Measurements from ENCODE around the gene ARFIP1. TPM values are rescaled to one million over a fixed set of nuclear protein-coding genes. Genes with fewer than 3 reads are reported as not detected.
A peak's percentile ranks its signal among the peaks of the same experiment; 100 is the strongest.
"Not testable (repeated sequence)": the region's sequence is repeated elsewhere in the genome, so short reads cannot be mapped to it uniquely, and the experiment has no call there.

The ARFIP1 gene
- total RNA-seq: 10 to 100 TPM in 2 of 3 donors, 1 to 10 TPM in 1; 9.8 to 11.7 (median 10.7) TPM

GRCh38 chr4:152779513-152780266 lies at the start of gene ARFIP1, which contains the start of gene TIGD4:
Gene ARFIP1, plus strand, starts transcription at chr4:152779954. Its CDS starts 49,680 bp downstream, at chr4:152829634.
Gene TIGD4, minus strand, starts transcription at chr4:152779730. Its CDS starts 8,726 bp downstream, at chr4:152771004.
- H3K36me3 Mint-ChIP-seq (ENCODE audit: insufficient read depth): peaks cover 2% of the 10 kb centered on the region
- peaks cover 43% of the 10 kb centered on the region for H3K4me1 Mint-ChIP-seq (ENCODE audit: low read depth)
- DNase-seq (peak; percentile 92), ATAC-seq (peak; percentile 91 to 92)
- no peaks in the 10 kb centered on the region for H3K27me3 Mint-ChIP-seq (ENCODE audit: low read depth)
- peak within 1 kb of the TSS; percentile 100 for H3K4me3 Mint-ChIP-seq
- H3K9me3 Mint-ChIP-seq: no peaks in the 10 kb centered on the region

- H3K27me3 Mint-ChIP-seq (ENCODE audit: low read depth): peaks cover 8% of the 10 kb centered on the region
- no peaks in the 10 kb centered on the region for H3K36me3 Mint-ChIP-seq (ENCODE audit: insufficient read depth)
- DNase-seq (no peak), ATAC-seq (no peak)
- no peaks in the 10 kb centered on the region for H3K9me3 Mint-ChIP-seq
- no peaks in the 10 kb centered on the region for H3K4me1 Mint-ChIP-seq (ENCODE audit: low read depth)
- H3K4me3 Mint-ChIP-seq: no peak overlapping the region
Observed at GRCh38 chr4:152731997-152732396, 47.8 kb upstream of the ARFIP1 start.

- Mint-ChIP-seq H3K36me3 (ENCODE audit: insufficient read depth) (no peaks in the 10 kb centered on the region), H3K9me3 (no peaks in the 10 kb centered on the region), H3K4me3 (no peak overlapping the region), H3K4me1 (ENCODE audit: low read depth) (no peaks in the 10 kb centered on the region), H3K27me3 (ENCODE audit: low read depth) (peaks cover 3% of the 10 kb centered on the region)
- no peak for DNase-seq
- no peak for ATAC-seq
Observed at GRCh38 chr4:152734015-152734698, 45.6 kb upstream of the ARFIP1 start.

DNA sequence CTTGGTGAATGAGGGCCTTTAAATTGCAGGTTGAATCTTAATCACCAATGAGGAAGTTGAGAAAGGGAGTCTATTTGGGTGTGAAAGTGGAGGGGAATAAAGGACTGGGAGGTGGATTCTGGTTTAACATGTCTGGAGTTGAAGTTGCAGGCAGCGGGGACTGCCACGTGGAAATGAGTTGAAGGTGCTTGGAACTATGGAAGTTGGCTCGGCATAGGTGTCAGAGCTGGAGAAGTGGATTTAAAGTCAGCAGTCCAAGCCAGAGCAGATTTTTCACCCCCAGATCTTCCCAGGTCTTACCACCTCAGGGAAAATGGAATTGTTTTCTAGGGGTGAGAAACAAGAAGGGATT lies 45.1 kb upstream of the ARFIP1 start:
- ATAC-seq (no peak), DNase-seq (no peak)
- no peaks in the 10 kb centered on the region for H3K9me3 Mint-ChIP-seq
- H3K4me1 Mint-ChIP-seq (ENCODE audit: low read depth): no peaks in the 10 kb centered on the region
- H3K4me3 Mint-ChIP-seq: no peak overlapping the region
- no peaks in the 10 kb centered on the region for H3K36me3 Mint-ChIP-seq (ENCODE audit: insufficient read depth)
- peaks cover 3% of the 10 kb centered on the region for H3K27me3 Mint-ChIP-seq (ENCODE audit: low read depth)

GRCh38 chr4:152735396-152735859 lies 44.3 kb upstream of the ARFIP1 start:
- DNase-seq (no peak), ATAC-seq (no peak)
- H3K27me3 Mint-ChIP-seq (ENCODE audit: low read depth): peaks cover 3% of the 10 kb centered on the region
- H3K36me3 Mint-ChIP-seq (ENCODE audit: insufficient read depth): no peaks in the 10 kb centered on the region
- no peak overlapping the region for H3K4me3 Mint-ChIP-seq
- no peaks in the 10 kb centered on the region for H3K9me3 Mint-ChIP-seq
- no peaks in the 10 kb centered on the region for H3K4me1 Mint-ChIP-seq (ENCODE audit: low read depth)

- Mint-ChIP-seq H3K4me3 (no peak overlapping the region), H3K27me3 (ENCODE audit: low read depth) (peaks cover 3% of the 10 kb centered on the region), H3K4me1 (ENCODE audit: low read depth) (no peaks in the 10 kb centered on the region), H3K9me3 (no peaks in the 10 kb centered on the region), H3K36me3 (ENCODE audit: insufficient read depth) (no peaks in the 10 kb centered on the region)
- no peak for ATAC-seq
- DNase-seq: no peak
Observed at GRCh38 chr4:152735906-152736305, 43.8 kb upstream of the ARFIP1 start.

GRCh38 chr4:152738827-152739226 lies 40.9 kb upstream of the ARFIP1 start:
- Mint-ChIP-seq H3K4me3 (no peak overlapping the region), H3K4me1 (ENCODE audit: low read depth) (no peaks in the 10 kb centered on the region), H3K9me3 (no peaks in the 10 kb centered on the region), H3K27me3 (ENCODE audit: low read depth) (peaks cover 3% of the 10 kb centered on the region), H3K36me3 (ENCODE audit: insufficient read depth) (no peaks in the 10 kb centered on the region)
- no peak for DNase-seq
- no peak for ATAC-seq

GRCh38 chr4:152747444-152747843 lies 32.3 kb upstream of the ARFIP1 start:
- ATAC-seq: no peak
- no peaks in the 10 kb centered on the region for H3K9me3 Mint-ChIP-seq
- no peaks in the 10 kb centered on the region for H3K27me3 Mint-ChIP-seq (ENCODE audit: low read depth)
- H3K4me3 Mint-ChIP-seq: no peak overlapping the region
- no peaks in the 10 kb centered on the region for H3K4me1 Mint-ChIP-seq (ENCODE audit: low read depth)
- DNase-seq: no peak
- no peaks in the 10 kb centered on the region for H3K36me3 Mint-ChIP-seq (ENCODE audit: insufficient read depth)

- Mint-ChIP-seq H3K4me1 (ENCODE audit: low read depth) (no peaks in the 10 kb centered on the region), H3K9me3 (no peaks in the 10 kb centered on the region), H3K4me3 (no peak overlapping the region), H3K27me3 (ENCODE audit: low read depth) (no peaks in the 10 kb centered on the region), H3K36me3 (ENCODE audit: insufficient read depth) (no peaks in the 10 kb centered on the region)
- DNase-seq (no peak), ATAC-seq (no peak)
Observed at GRCh38 chr4:152748619-152749018, 31.1 kb upstream of the ARFIP1 start.

DNA sequence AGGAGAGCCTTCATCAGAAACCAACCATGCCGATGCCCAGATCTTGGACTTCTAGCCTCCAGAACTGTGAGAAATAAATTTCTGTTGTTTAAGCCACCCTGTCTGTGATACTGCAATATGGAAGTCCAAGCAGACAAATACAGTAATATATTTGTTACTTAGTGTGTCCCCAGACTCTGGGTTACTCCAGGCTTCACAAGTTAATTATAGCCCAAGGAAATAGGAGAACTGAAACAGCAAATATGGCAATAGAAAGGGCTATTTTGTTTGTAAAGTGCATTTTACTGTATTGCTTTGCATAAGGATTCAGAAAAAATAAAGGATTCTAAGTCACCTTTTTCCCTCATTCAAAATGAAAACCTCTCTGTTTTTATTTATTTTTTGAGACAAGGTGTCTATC lies 16.0 kb upstream of the ARFIP1 start:
- no peak for ATAC-seq
- Mint-ChIP-seq H3K36me3 (ENCODE audit: insufficient read depth) (no peaks in the 10 kb centered on the region), H3K4me1 (ENCODE audit: low read depth) (no peaks in the 10 kb centered on the region), H3K9me3 (no peaks in the 10 kb centered on the region), H3K27me3 (ENCODE audit: low read depth) (peaks cover 9% of the 10 kb centered on the region), H3K4me3 (no peak overlapping the region)
- DNase-seq: no peak

DNA sequence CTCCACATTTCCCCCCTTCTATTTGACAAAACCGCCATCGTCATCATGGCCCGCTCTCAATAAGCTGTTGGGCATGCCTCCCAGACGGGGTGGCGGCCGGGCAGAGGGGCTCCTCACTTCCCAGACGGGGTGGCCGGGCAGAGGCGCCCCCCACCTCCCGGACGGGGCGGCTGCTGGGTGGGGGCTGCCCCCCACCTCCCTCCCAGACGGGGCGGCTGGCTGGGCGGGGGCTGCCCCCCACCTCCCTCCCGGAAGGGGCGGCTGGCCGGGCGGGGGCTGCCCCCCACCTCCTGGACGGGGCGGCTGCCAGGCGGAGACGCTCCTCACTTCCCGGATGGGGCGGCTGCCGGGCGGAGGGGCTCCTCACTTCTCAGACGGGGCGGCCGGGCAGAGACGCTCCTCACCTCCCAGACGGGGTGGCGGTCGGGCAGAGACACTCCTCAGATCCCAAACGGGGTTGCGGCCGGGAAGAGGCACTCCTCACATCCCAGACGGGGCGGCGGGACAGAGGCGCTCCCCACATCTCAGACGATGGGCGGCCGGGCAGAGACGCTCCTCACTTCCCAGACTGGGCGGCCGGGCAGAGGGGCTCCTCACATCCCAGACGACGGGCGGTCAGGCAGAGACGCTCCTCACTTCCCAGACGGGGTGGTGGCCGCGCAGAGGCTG lies 14.6 kb upstream of the ARFIP1 start:
- not testable (repeated sequence) for DNase-seq; H3K4me1 Mint-ChIP-seq (ENCODE audit: low read depth); ATAC-seq; H3K9me3 Mint-ChIP-seq; H3K36me3 Mint-ChIP-seq (ENCODE audit: insufficient read depth); H3K27me3 Mint-ChIP-seq (ENCODE audit: low read depth); H3K4me3 Mint-ChIP-seq

GRCh38 chr4:152771741-152772533 lies 7.8 kb upstream of the ARFIP1 start:
- no peak for DNase-seq
- Mint-ChIP-seq H3K4me1 (ENCODE audit: low read depth) (no peaks in the 10 kb centered on the region), H3K4me3 (no peak overlapping the region), H3K36me3 (ENCODE audit: insufficient read depth) (no peaks in the 10 kb centered on the region), H3K27me3 (ENCODE audit: low read depth) (no peaks in the 10 kb centered on the region), H3K9me3 (no peaks in the 10 kb centered on the region)
- no peak for ATAC-seq

DNA sequence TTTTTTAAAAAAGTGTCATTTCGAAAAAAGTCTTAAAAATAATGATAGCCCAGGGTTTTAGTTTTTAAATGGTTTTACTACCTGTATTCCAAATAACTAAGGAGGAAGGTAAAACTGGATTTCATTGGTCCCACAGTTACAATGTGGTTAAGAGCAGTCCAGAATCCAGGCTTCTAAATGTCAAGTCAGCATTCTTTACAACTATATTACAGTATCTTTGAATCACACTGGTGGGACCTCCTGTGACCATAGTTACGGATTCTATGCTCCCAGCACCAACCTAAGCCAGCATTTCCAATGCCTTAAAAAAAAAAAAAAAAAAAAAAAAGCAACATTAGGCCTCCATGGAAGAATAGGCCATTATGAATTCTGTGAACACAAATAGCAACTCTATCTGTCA lies 6.4 kb upstream of the ARFIP1 start:
- H3K36me3 Mint-ChIP-seq (ENCODE audit: insufficient read depth): no peaks in the 10 kb centered on the region
- H3K27me3 Mint-ChIP-seq (ENCODE audit: low read depth): no peaks in the 10 kb centered on the region

DNA sequence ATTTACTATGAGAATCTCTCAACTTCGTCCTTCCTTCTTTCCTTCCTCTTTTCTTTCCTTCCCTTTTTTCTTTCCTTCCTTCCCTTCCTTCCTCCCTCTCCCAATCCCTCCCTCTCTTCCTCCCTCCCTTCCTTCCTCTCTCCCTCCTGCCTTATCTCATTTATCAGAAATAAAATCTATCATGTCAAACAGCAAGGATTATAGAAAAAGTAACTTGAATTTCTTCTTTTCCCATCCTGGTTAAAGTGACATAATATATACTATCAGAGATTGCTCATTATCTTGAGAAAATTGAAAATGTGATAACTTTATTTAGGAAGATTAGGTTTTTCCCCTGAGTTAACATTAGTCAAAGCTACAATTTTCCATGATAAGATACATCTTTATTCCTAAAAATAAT lies 5.8 kb upstream of the ARFIP1 start:
- Mint-ChIP-seq H3K36me3 (ENCODE audit: insufficient read depth) (no peaks in the 10 kb centered on the region), H3K4me3 (no peak overlapping the region), H3K4me1 (ENCODE audit: low read depth) (peaks cover 6% of the 10 kb centered on the region), H3K27me3 (ENCODE audit: low read depth) (no peaks in the 10 kb centered on the region), H3K9me3 (no peaks in the 10 kb centered on the region)
- DNase-seq (no peak), ATAC-seq (no peak)

More for the DNA sequence above, 6.4 kb upstream of the ARFIP1 start:
- no peak for ATAC-seq
- no peak overlapping the region for H3K4me3 Mint-ChIP-seq
- H3K4me1 Mint-ChIP-seq (ENCODE audit: low read depth): peaks cover under 1% of the 10 kb centered on the region
- no peaks in the 10 kb centered on the region for H3K9me3 Mint-ChIP-seq
- DNase-seq: no peak
